Neural crest cell (in vitro differentiated cells): ENCODE measurements around the gene STK38L. TPM values are rescaled to one million over a fixed set of nuclear protein-coding genes. Genes with fewer than 3 reads are reported as not detected.
A peak's percentile ranks its signal among the peaks of the same experiment; 100 is the strongest.

Experiments used
- DNase-seq: peaks from one replicate; pipeline ENCODE4 v3.0.0; 2021; ENCODE audit warnings: low read depth, mixed read lengths, low spot score
- H3K27ac Mint-ChIP-seq: one replicate; pipeline ENCODE4 v1.8.0; 2021; ENCODE audit warnings: mild to moderate bottlenecking, mixed read lengths; ENCODE audit not compliant: unreplicated experiment
- H3K27me3 Mint-ChIP-seq: 2 replicates; pipeline ENCODE4 v1.8.0; 2021; ENCODE audit warnings: low read depth, mild to moderate bottlenecking, mixed read lengths
- H3K36me3 Mint-ChIP-seq: 2 replicates; pipeline ENCODE4 v1.8.0; 2021; ENCODE audit warnings: low read depth, mild to moderate bottlenecking, mixed read lengths
- H3K4me1 Mint-ChIP-seq: 2 replicates; pipeline ENCODE4 v1.8.0; 2021; ENCODE audit warnings: mixed read lengths
- H3K4me3 Mint-ChIP-seq: one replicate; pipeline ENCODE4 v1.8.0; 2021; ENCODE audit warnings: mild to moderate bottlenecking, mixed read lengths
- H3K9me3 Mint-ChIP-seq: 2 replicates; pipeline ENCODE4 v1.8.0; 2021; ENCODE audit warnings: mixed read lengths
- total RNA-seq: library from RNA; stranded (reverse); gene quantifications from 2 replicates; pipeline ENCODE4 v1.2.1, GENCODE V29; 2021
- TF ChIP-seq, protein P1 (sequence below): fragments of 200-600 bp; sonication (generic); conservative IDR thresholded peaks from 2 replicates; pipeline ENCODE4 v1.5.0; 2021; ENCODE audit warnings: antibody characterized with exemption, mild to moderate bottlenecking

The STK38L gene
- total RNA-seq, 1 donor from 2014 or later: 29.9 TPM

DNA sequence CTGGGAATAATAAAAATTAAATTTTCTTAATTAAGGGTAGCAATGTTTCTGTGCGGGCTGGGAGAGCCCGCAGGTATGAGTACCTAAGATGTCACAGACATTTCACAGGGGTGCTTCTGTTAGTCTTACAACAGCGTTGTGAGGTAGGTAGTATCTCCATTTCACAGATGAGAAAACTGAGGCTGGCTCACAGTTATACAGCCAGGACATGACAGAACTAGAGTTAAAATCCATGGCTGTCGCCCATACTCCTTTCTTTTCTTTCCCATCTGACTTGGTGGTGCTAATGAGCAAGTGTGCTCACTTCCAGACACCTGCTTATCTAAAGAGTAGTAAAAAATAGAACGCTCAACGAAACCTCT, 90.6 kb downstream of the STK38L start:
- Mint-ChIP-seq H3K27me3 (peaks cover 66% of the 10 kb centered on the region), H3K9me3 (no peaks in the 10 kb centered on the region), H3K27ac (no peak overlapping the region)

DNA sequence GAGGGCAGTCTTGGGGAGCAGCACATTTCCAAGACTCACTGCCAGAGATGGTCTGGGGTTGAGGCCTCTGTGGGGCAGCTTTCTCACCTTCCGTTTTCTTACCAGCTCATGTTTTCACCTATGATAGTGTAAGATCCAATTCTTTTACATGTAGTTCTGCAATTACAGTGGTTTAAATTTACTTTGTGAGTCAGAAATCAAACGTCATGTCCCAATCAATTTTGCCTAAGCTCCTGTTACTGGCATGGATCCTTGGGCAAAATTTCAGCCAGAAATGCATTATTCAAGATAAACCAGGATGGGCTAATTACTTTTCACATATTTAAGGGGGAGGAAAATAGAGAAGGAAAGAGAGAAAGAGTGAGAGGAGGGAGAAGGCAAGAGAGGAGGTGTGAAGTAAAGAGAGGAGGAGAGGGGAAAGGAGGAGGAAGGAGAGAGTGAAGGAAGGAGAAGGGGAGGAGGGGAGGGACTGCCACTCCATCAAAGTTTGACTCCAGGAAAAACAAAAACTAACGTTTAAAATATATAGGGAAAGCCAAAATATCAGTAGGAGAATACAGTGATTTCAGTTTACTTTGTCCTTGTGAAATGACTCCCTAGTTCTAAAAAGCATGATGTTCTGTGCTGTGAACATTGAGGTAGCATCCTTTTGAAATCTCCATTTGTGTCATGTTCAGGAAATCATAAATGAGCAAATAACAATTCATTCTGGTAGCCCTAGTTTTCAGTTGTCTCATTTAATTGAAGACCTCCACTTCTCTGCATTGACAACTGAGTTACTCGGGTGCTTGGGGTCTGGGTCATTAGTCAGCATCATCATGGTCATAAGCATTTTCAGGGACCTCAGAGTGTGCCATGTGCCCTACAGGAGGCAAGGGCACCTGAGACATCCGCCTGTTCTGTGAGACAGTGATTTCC, 91.5 kb downstream of the STK38L start:
- H3K4me1 Mint-ChIP-seq: peaks cover 19% of the 10 kb centered on the region
- peak overlapping the region; percentile 36 for H3K4me3 Mint-ChIP-seq
- TF ChIP-seq, protein P1, sequence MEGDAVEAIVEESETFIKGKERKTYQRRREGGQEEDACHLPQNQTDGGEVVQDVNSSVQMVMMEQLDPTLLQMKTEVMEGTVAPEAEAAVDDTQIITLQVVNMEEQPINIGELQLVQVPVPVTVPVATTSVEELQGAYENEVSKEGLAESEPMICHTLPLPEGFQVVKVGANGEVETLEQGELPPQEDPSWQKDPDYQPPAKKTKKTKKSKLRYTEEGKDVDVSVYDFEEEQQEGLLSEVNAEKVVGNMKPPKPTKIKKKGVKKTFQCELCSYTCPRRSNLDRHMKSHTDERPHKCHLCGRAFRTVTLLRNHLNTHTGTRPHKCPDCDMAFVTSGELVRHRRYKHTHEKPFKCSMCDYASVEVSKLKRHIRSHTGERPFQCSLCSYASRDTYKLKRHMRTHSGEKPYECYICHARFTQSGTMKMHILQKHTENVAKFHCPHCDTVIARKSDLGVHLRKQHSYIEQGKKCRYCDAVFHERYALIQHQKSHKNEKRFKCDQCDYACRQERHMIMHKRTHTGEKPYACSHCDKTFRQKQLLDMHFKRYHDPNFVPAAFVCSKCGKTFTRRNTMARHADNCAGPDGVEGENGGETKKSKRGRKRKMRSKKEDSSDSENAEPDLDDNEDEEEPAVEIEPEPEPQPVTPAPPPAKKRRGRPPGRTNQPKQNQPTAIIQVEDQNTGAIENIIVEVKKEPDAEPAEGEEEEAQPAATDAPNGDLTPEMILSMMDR: no peak
- H3K9me3 Mint-ChIP-seq: no peaks in the 10 kb centered on the region
- DNase-seq: no peak
- peaks cover 61% of the 10 kb centered on the region for H3K27me3 Mint-ChIP-seq
- no peak overlapping the region for H3K27ac Mint-ChIP-seq
- no peaks in the 10 kb centered on the region for H3K36me3 Mint-ChIP-seq

More for the DNA sequence above, 90.6 kb downstream of the STK38L start:
- no peak for DNase-seq
- Mint-ChIP-seq H3K4me3 (peak overlapping the region; percentile 36), H3K36me3 (no peaks in the 10 kb centered on the region), H3K4me1 (peaks cover 19% of the 10 kb centered on the region)
- TF ChIP-seq, protein P1: no peak

DNA sequence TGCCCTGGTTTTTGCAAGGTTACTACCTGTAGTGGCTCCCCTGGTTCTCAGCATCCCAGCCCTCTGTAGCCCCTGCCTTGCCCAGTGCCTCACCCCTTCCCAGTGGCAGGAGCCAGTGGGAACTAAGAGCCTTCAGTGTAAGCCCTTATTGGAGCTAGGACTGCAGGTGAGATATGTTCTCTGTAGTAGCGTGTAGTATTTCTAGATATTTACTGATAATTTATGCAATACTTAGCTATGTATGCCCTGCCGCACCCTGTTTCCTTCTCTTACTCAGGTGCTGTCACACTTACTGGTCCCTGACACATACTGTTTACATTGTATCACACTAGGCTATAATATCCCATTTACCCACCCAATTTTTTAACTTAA, 92.2 kb downstream of the STK38L start:
- H3K36me3 Mint-ChIP-seq: no peaks in the 10 kb centered on the region
- no peak overlapping the region for H3K27ac Mint-ChIP-seq
- no peaks in the 10 kb centered on the region for H3K9me3 Mint-ChIP-seq
- H3K4me3 Mint-ChIP-seq: peak overlapping the region; percentile 36
- TF ChIP-seq, protein P1: no peak
- H3K4me1 Mint-ChIP-seq: peaks cover 19% of the 10 kb centered on the region
- peaks cover 55% of the 10 kb centered on the region for H3K27me3 Mint-ChIP-seq
- no peak for DNase-seq

DNA sequence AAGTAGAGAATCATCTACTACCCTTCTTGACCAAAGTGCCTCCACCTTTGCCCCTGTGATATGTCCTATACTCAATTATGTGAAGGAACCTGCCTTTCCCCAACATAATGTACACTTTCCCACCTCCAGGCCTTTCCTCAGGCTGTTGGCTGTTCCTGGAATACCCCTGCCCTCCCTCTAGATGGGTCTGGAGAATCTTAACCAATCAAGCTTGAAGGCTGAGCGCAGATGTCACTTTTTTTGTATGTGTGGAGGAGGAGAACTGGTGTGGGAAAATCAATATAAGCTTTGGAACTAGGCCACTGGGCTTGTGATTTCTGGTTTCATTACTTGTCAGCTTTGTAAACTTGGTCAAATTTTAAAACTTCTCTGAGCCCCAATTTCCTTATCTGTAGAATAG, 93.3 kb downstream of the STK38L start:
- DNase-seq: no peak
- Mint-ChIP-seq H3K27ac (no peak overlapping the region), H3K9me3 (no peaks in the 10 kb centered on the region), H3K4me1 (peaks cover 15% of the 10 kb centered on the region), H3K36me3 (no peaks in the 10 kb centered on the region), H3K4me3 (no peak overlapping the region), H3K27me3 (peaks cover 44% of the 10 kb centered on the region)
- TF ChIP-seq, protein P1: no peak

DNA sequence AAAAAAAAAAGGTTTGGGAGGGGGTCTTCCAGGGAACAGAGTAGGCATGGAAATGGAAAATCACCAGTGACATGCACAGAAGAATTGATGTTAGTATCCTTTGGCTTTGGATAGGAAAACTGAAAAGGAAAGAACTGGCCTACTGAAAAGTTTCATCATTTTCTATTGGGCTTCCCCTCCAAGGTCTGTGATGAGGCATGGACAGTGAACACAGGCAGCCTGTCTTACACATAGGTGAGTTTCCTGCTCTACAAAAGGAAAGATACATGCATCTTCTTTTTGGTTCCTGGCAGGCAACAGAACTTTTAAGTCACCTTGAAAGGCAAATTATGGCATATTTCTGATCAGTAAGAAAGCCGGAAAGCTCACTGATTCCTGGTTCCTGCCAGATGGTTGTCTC, 94.4 kb downstream of the STK38L start:
- Mint-ChIP-seq H3K36me3 (no peaks in the 10 kb centered on the region), H3K9me3 (no peaks in the 10 kb centered on the region), H3K4me3 (no peak overlapping the region), H3K4me1 (peaks cover 17% of the 10 kb centered on the region), H3K27me3 (peaks cover 40% of the 10 kb centered on the region), H3K27ac (no peak overlapping the region)
- DNase-seq: no peak
- TF ChIP-seq, protein P1: no peak
